GM10248 (cell line): ENCODE results near the gene LRRC3.

Source experiments
- CTCF ChIA-PET: fragments of 300-600 bp; sonication (Branson Sonifier 250); formaldehyde crosslinking; extraction: SDS; loops from one replicate; lab custom pipeline; 2021; ENCODE audit warnings: antibody characterized with exemption; lab: Yijun Ruan, JAX
- POLR2A ChIA-PET: fragments of 350-650 bp; sonication (Branson Sonifier 250); formaldehyde crosslinking; extraction: SDS; loops from one replicate; lab custom pipeline; 2020; ENCODE audit warnings: antibody characterized with exemption; lab: Yijun Ruan, JAX
- DNase-seq: peaks from one replicate; pipeline ENCODE4 v3.0.0; 2012; ENCODE audit errors: extremely low spot score
- CTCF ChIP-seq: IDR thresholded peaks from 2 replicates; pipeline ENCODE4 v1.5.1; 2012; ENCODE audit warnings: mild to moderate bottlenecking, low read depth; ENCODE audit errors: extremely low read depth, missing control alignments, control extremely low read depth

The LRRC3 gene

GRCh38 chr21:44434936-44435635 lies 20.2 kb upstream of the LRRC3 start:
- CTCF ChIA-PET: no interaction called here
- TF ChIP-seq CTCF: no peak
- POLR2A ChIA-PET: no interaction called here
- DNase-seq: no peak

GRCh38 chr21:44436111-44436611 lies 19.1 kb upstream of the LRRC3 start:
- ChIA-PET CTCF (no interaction called here), POLR2A (no interaction called here)
- TF ChIP-seq CTCF: no peak

GRCh38 chr21:44436958-44437357 lies 18.4 kb upstream of the LRRC3 start:
- CTCF ChIA-PET: no interaction called here
- TF ChIP-seq CTCF: no peak
- DNase-seq: no peak
- POLR2A ChIA-PET: no interaction called here

More at GRCh38 chr21:44436111-44436611, 19.1 kb upstream of the LRRC3 start:
- DNase-seq: no peak

DNA sequence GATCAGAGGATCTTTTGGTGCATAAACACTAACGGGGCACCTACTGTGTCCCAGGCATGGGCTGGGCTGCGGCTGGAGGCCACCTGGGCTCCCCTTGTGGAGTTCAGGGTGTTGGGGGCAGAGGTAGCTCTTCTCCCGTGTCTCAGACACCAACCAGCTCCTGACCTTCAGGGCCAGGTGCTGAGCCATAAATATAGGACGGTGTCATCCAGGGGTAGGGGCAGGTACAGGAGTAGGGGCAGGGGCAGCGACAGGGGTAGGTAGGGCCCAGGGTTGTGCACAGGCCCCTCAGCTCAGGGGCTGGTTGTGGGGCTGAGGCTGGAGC lies 18.0 kb upstream of the LRRC3 start:
- ChIA-PET POLR2A (no interaction called here), CTCF (no interaction called here)
- no peak for DNase-seq
- TF ChIP-seq CTCF: no peak

DNA sequence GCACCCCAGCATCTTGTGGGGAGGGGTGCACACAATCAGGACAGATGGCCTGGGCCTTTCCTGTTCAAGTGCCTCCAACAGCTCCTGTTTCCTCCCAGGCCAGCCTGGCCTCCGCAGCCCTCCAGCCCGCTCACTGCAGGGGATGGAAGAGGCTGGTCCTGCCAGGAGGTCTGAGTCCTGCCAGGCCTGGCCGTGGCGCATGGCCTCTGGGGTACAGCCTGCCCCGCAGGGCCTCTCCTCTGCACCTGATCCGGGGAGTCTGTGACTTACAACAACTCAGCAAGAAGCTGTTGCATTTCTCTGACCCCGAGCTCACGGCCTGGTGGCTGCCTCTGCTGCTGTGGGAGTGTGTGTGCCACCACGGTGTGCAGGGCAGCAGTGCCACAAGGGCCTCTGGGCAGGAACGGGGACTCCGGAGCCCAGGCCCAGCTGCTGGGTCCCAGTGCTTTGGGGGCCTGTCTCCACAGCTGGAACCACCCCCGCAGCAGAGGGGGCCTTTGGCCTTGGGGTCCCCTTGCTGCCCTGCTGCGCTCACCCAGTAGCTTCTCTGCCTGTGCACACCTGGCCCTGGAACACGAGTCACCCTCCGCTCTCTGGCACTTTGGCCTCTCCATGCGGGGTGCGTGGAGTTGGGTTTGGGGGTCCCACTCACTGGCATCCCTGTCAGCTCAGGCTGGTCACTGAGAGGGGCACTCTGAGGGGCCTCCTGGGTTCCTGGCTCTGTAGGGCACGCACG lies 17.4 kb upstream of the LRRC3 start:
- ChIA-PET POLR2A (no interaction called here), CTCF (no interaction called here)
- TF ChIP-seq CTCF: no peak
- no peak for DNase-seq

GRCh38 chr21:44438531-44439210 lies 16.6 kb upstream of the LRRC3 start:
- no peak for DNase-seq
- POLR2A ChIA-PET: no interaction called here
- no peak for TF ChIP-seq CTCF
- CTCF ChIA-PET: no interaction called here
